ENCODE measurements around the gene HDC. TPM values are rescaled to one million over a fixed set of nuclear protein-coding genes. Genes with fewer than 3 reads are reported as not detected.
A peak's percentile ranks its signal among the peaks of the same experiment; 100 is the strongest.

Gene HDC
- total and polyA plus RNA-seq, 8 donors: 0.64 to 4.6 (median 1.6) TPM

GRCh38 chr15:50250760-50251394, 14.6 kb downstream of the HDC start:
- H3K9me3 ChIP-seq: no peaks in the 10 kb centered on the region
- DNase-seq (no peak), ATAC-seq (no peak)
- no peaks in the 10 kb centered on the region for H3K27me3 ChIP-seq
- no peak for TF ChIP-seq CTCF (IDR thresholded peaks at IDR 0.05)
- peaks cover 0 to 16% of the 10 kb centered on the region in 2 donors for H3K4me1 ChIP-seq
- H3K27ac ChIP-seq: no peak overlapping the region
- intact Hi-C loops (cut with DNase I): no loop called here
- no peak overlapping the region for H3K4me3 ChIP-seq
- H3K36me3 ChIP-seq: no peaks in the 10 kb centered on the region

GRCh38 chr15:50249704-50250103, 15.8 kb downstream of the HDC start:
- no peak for DNase-seq
- H3K9me3 ChIP-seq: no peaks in the 10 kb centered on the region
- ATAC-seq: no peak
- H3K4me3 ChIP-seq: no peak overlapping the region
- peaks cover 0 to 16% of the 10 kb centered on the region in 2 donors for H3K4me1 ChIP-seq
- H3K27ac ChIP-seq: no peak overlapping the region
- no peaks in the 10 kb centered on the region for H3K36me3 ChIP-seq
- no peak for TF ChIP-seq CTCF (IDR thresholded peaks at IDR 0.05)
- no peaks in the 10 kb centered on the region for H3K27me3 ChIP-seq
- intact Hi-C loops (cut with DNase I): no loop called here

- peaks cover 0 to 16% of the 10 kb centered on the region in 2 donors for H3K4me1 ChIP-seq
- H3K27me3 ChIP-seq: no peaks in the 10 kb centered on the region
- H3K36me3 ChIP-seq: no peaks in the 10 kb centered on the region
- TF ChIP-seq CTCF (IDR thresholded peaks at IDR 0.05): no peak
- DNase-seq (no peak), ATAC-seq (no peak)
- H3K9me3 ChIP-seq: no peaks in the 10 kb centered on the region
- H3K27ac ChIP-seq: no peak overlapping the region
- intact Hi-C loops (cut with DNase I): no loop called here
- H3K4me3 ChIP-seq: no peak overlapping the region
These were observed 16.4 kb downstream of the HDC start for GRCh38 chr15:50248994-50249582.

- Histone ChIP-seq H3K4me1 (peaks cover 0 to 16% of the 10 kb centered on the region in 2 donors), H3K36me3 (no peaks in the 10 kb centered on the region), H3K4me3 (no peak overlapping the region), H3K9me3 (no peaks in the 10 kb centered on the region), H3K27ac (peak overlapping the region in 1 of 2 donors; percentile 48), H3K27me3 (no peaks in the 10 kb centered on the region)
- no peak for ATAC-seq
- intact Hi-C loops (cut with DNase I): no loop called here
- no peak for TF ChIP-seq CTCF (IDR thresholded peaks at IDR 0.05)
- peak in 1 of 4 donors; percentile 74 for DNase-seq
These were observed 17.5 kb downstream of the HDC start for GRCh38 chr15:50247819-50248655.

GRCh38 chr15:50246631-50247030, 18.9 kb downstream of the HDC start:
- intact Hi-C loops (cut with DNase I): no loop called here
- Histone ChIP-seq H3K4me1 (peaks cover 0 to 16% of the 10 kb centered on the region in 2 donors), H3K27ac (no peak overlapping the region), H3K36me3 (no peaks in the 10 kb centered on the region), H3K27me3 (no peaks in the 10 kb centered on the region), H3K4me3 (no peak overlapping the region), H3K9me3 (no peaks in the 10 kb centered on the region)
- DNase-seq (no peak), ATAC-seq (no peak)
- TF ChIP-seq CTCF (IDR thresholded peaks at IDR 0.05): no peak
